ENCODE data around the gene PROKR1.
"Not testable (repeated sequence)": the region's sequence is repeated elsewhere in the genome, so short reads cannot be mapped to it uniquely, and the experiment has no call there.

Gene PROKR1

DNA sequence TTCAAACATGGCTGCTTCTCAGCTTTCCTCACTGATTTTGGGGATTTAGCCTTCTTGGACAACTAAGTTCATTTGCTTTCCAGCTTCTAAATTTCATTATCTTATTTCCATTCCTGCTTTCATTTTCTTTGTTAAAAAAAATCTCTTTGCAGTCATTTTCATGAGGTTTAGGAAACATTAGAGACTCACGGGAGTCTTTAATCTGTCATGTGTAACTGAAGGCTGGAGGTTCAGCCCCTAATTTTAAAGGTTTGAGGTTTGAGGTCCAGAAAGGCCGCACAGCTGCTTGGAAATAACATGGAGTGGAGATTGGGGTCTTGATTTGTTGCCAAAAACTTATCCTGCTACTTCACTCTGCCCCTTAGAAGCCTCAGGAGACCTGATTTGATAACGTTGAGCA, 30.3 kb downstream of the PROKR1 start:
- TF ChIP-seq, protein P1, sequence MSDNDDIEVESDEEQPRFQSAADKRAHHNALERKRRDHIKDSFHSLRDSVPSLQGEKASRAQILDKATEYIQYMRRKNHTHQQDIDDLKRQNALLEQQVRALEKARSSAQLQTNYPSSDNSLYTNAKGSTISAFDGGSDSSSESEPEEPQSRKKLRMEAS (IDR thresholded peaks at IDR 0.05; ENCODE audit: low read depth, low read length): no peak
- no peak for TF ChIP-seq MYC (IDR thresholded peaks at IDR 0.05; ENCODE audit: low read depth, low read length)
- TF ChIP-seq POLR2A (IDR thresholded peaks at IDR 0.05; ENCODE audit: extremely low read depth, insufficient read length): no peak
- TF ChIP-seq, protein P2, sequence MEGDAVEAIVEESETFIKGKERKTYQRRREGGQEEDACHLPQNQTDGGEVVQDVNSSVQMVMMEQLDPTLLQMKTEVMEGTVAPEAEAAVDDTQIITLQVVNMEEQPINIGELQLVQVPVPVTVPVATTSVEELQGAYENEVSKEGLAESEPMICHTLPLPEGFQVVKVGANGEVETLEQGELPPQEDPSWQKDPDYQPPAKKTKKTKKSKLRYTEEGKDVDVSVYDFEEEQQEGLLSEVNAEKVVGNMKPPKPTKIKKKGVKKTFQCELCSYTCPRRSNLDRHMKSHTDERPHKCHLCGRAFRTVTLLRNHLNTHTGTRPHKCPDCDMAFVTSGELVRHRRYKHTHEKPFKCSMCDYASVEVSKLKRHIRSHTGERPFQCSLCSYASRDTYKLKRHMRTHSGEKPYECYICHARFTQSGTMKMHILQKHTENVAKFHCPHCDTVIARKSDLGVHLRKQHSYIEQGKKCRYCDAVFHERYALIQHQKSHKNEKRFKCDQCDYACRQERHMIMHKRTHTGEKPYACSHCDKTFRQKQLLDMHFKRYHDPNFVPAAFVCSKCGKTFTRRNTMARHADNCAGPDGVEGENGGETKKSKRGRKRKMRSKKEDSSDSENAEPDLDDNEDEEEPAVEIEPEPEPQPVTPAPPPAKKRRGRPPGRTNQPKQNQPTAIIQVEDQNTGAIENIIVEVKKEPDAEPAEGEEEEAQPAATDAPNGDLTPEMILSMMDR (IDR thresholded peaks at IDR 0.05; ENCODE audit: low read depth, low read length): no peak
- H3K4me3 ChIP-seq (ENCODE audit: low read depth, low read length): no peak overlapping the region
- DNase-seq (ENCODE audit: low read depth): no peak

DNA sequence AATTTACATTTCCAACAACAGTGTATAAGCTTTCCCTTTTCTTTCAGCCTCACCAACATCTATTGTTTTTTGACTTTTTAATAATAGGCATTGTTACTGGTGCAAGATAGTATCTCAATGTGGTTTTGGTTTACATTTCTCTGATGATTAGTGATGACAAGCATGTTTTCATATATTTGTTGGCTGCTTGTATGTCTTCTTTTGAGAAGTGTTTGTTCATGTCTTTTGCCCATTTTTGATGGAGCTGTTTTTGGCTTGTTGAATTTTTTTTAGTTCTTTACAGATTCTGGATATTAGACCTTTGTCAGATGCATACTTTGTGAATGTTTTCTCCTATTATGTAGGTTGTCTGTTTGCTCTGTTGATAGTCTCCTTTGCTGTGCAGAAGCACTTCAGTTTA, 32.1 kb downstream of the PROKR1 start:
- no peak for DNase-seq (ENCODE audit: low read depth)
- no peak overlapping the region for H3K4me3 ChIP-seq (ENCODE audit: low read depth, low read length)
- TF ChIP-seq POLR2A (IDR thresholded peaks at IDR 0.05; ENCODE audit: extremely low read depth, insufficient read length) (no peak), MYC (IDR thresholded peaks at IDR 0.05; ENCODE audit: low read depth, low read length) (no peak)
- TF ChIP-seq, protein P1 (IDR thresholded peaks at IDR 0.05; ENCODE audit: low read depth, low read length): no peak
- TF ChIP-seq, protein P2 (IDR thresholded peaks at IDR 0.05; ENCODE audit: low read depth, low read length): no peak

DNA sequence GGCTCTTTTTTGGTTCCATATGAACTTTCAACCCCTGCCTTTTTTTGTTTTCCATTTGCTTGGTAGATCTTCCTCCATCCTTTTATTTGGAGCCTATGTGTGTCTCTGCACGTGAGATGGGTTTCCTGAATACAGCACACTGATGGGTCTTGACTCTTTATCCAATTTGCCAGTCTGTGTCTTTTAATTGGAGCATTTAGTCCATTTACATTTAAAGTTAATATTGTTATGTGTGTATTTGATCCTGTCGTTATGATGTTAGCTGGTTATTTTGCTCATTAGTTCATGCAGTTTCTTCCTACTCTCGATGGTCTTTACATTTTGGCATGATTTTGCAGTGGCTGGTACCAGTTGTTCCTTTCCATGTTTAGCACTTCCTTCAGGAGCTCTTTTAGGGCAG, 34.5 kb downstream of the PROKR1 start:
- DNase-seq (ENCODE audit: low read depth); H3K4me3 ChIP-seq (ENCODE audit: low read depth, low read length): not testable (repeated sequence)

DNA sequence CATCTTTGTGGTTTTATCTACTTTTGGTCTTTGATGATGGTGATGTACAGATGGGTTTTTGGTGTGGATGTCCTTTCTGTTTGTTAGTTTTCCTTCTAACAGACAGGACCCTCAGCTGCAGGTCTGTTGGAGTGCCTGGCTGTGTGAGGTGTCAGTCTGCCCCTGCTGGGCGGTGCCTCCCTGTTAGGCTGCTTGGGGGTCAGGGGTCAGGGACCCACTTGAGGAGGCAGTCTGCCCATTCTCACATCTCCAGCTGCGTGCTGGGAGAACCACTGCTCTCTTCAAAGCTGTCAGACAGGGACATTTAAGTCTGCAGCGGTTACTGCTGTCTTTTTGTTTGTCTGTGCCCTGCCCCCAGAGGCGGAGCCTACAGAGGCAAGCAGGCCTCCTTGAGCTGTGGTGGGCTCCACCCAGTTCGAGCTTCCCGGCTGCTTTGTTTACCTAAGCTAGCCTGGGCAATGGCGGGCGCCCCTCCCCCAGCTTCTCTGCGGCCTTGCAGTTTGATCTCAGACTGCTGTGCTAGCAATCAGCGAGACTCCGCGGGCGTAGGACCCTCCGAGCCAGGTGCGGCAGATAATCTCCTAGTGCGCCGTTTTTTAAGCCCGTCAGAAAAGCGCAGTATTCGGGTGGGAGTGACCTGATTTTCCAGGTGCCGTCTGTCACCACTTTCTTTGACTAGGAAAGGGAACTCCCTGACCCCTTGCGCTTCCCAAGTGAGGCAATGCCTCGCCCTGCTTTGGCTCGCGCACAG, 36.0 kb downstream of the PROKR1 start:
- not testable (repeated sequence) for DNase-seq (ENCODE audit: low read depth); H3K4me3 ChIP-seq (ENCODE audit: low read depth, low read length)

DNA sequence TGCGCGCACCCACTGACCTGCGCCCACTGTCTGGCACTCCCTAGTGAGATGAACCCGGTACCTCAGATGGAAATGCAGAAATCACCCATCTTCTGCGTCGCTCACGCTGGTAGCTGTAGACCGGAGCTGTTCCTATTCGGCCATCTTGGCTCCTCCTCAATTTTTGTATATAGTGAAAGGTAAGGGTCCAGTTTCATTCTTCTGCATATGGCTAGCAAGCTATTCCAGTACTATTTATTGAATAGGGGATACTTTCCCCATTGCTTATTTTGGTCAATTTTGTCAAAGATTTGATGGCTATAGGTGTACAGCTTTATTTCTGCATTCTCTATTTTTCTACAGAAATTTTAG, 36.5 kb downstream of the PROKR1 start:
- not testable (repeated sequence) for DNase-seq (ENCODE audit: low read depth)

DNA sequence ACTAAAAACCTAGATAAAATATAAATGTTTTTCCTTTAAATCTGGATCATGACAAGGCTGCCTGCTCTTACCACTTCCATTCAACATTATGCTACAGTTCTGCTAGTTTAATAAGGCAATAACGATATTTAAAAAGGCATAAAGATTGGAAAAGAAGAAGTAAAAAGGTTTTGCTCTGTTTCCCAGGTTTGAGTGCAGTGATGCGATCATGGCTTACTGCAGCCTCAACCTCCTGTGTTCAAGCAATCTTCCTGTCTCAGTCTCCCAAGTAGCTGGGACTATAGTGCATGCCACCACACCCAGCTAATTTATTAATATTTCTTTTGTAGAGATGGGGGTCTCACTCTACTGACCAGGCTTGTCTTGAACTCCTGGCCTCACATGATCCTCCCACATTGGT, 40.8 kb downstream of the PROKR1 start:
- no peak for DNase-seq (ENCODE audit: low read depth)
- H3K4me3 ChIP-seq (ENCODE audit: low read depth, low read length): no peak overlapping the region
- no peak for TF ChIP-seq POLR2A (IDR thresholded peaks at IDR 0.05; ENCODE audit: extremely low read depth, insufficient read length)
- TF ChIP-seq MYC (IDR thresholded peaks at IDR 0.05; ENCODE audit: low read depth, low read length): no peak
- TF ChIP-seq, protein P1 (IDR thresholded peaks at IDR 0.05; ENCODE audit: low read depth, low read length): no peak
- TF ChIP-seq, protein P2 (IDR thresholded peaks at IDR 0.05; ENCODE audit: low read depth, low read length): no peak

More for the DNA sequence above, 36.5 kb downstream of the PROKR1 start:
- not testable (repeated sequence) for H3K4me3 ChIP-seq (ENCODE audit: low read depth, low read length)

DNA sequence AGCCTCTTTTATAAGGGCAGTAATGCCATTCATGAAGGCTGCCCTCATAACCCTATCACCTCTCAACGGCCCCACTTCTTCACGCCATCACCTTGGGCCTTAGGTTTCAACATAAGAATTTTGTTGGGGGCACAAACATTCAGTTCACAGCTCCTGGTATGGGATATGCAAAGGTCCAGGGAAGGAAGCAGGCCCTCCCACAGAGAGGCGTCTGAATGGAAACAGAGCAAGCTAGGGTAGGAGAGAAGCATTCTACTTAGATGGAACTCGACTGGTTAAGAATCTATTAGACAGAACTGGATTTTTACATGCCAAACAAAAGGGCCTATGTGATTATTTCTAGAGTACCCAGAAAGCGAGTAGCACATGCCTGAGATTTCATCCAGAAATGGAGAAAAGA, 42.8 kb downstream of the PROKR1 start:
- no peak overlapping the region for H3K4me3 ChIP-seq (ENCODE audit: low read depth, low read length)
- no peak for DNase-seq (ENCODE audit: low read depth)
- TF ChIP-seq, protein P1 (IDR thresholded peaks at IDR 0.05; ENCODE audit: low read depth, low read length): no peak
- TF ChIP-seq MYC (IDR thresholded peaks at IDR 0.05; ENCODE audit: low read depth, low read length): no peak
- TF ChIP-seq, protein P2 (IDR thresholded peaks at IDR 0.05; ENCODE audit: low read depth, low read length): no peak
- TF ChIP-seq POLR2A (IDR thresholded peaks at IDR 0.05; ENCODE audit: extremely low read depth, insufficient read length): no peak
